GM12873 (cell line): ENCODE measurements around the gene RAB11FIP4.

ENCODE experiments used
- TF ChIP-seq, protein P1 (sequence below): IDR thresholded peaks from 2 replicates; pipeline ENCODE4 v1.5.1; 2012; ENCODE audit warnings: low read depth, mild to moderate bottlenecking, moderate library complexity, low read length, control low read depth; ENCODE audit not compliant: insufficient read depth; ENCODE audit errors: missing control alignments

Gene RAB11FIP4

DNA sequence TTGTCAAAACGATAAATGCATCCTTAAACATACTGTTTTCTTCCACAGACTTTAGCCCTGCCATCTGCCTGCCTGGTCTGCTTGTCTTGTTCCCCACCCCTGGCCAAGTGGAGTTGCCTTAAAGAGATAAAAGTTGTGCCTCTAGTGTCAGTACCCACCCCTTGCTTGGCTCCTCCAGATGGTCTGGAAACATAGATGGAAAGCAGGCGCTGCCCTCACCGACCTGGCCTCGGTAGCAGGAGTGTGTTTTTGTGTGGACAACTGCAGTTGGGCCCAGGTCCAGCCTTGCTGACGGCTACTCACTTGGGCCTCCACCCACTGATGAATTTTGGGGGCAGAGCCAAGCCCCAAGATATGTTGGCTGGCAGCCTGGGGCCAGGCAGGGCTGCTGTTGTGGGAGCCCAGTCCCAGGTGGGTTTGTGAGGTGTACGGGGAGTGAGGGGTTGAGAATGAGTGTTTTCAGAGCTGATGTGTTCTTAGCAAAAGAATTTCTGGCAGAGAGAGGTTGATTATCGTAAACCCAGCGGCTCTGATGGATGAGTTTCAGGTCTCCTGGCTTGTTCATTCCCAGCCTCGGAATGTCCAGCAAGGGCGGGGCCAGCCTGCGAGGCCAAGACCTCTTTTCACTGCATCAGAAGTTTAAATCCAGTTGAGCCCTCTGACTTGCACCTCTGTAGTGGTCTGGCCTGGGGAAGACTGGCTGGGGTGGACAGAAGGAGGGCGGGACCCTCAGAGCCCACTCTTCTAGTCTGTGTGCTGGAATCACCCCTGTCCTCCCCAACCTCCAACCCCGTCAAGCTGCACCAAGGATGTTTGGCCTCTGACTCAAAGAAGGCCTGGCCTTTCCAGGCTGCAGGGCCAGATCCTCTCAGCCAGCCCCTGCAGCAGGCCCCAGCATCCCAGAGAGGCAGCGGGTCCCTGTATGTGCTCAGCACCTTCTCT, 179.7 kb downstream of the RAB11FIP4 start:
- TF ChIP-seq, protein P1, sequence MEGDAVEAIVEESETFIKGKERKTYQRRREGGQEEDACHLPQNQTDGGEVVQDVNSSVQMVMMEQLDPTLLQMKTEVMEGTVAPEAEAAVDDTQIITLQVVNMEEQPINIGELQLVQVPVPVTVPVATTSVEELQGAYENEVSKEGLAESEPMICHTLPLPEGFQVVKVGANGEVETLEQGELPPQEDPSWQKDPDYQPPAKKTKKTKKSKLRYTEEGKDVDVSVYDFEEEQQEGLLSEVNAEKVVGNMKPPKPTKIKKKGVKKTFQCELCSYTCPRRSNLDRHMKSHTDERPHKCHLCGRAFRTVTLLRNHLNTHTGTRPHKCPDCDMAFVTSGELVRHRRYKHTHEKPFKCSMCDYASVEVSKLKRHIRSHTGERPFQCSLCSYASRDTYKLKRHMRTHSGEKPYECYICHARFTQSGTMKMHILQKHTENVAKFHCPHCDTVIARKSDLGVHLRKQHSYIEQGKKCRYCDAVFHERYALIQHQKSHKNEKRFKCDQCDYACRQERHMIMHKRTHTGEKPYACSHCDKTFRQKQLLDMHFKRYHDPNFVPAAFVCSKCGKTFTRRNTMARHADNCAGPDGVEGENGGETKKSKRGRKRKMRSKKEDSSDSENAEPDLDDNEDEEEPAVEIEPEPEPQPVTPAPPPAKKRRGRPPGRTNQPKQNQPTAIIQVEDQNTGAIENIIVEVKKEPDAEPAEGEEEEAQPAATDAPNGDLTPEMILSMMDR = no peak

GRCh38 chr17:31572341-31572740, 180.9 kb downstream of the RAB11FIP4 start:
- TF ChIP-seq, protein P1 = no peak

- TF ChIP-seq, protein P1 = no peak
These were observed 181.6 kb downstream of the RAB11FIP4 start for GRCh38 chr17:31573047-31573446.

- TF ChIP-seq, protein P1 = no peak
These were observed 182.4 kb downstream of the RAB11FIP4 start for GRCh38 chr17:31573861-31574260.

- TF ChIP-seq, protein P1 = no peak
These were observed 183.0 kb downstream of the RAB11FIP4 start for GRCh38 chr17:31574458-31574857.

- TF ChIP-seq, protein P1 = no peak
These were observed 183.6 kb downstream of the RAB11FIP4 start for GRCh38 chr17:31575043-31575442.

DNA sequence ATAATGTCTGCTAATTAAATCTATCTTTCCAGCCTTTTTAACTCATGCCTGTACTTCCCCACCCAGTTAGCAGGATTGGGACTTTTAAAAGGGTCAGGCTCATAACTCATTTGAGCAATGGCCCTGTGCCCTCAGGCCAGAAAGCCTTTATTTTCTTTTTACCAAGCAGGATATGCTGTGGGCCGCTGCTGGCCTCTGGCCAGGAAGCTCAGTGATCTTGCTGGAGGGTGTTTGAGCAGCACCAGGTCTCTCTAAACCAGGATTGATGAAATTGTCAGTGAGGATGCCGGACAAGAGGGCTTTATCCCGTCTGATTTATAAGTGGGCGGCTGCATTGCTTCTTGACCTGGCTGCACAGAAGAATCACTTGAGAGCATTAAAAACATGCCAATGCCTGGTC, 187.8 kb downstream of the RAB11FIP4 start:
- TF ChIP-seq, protein P1 = no peak
